Measurements from ENCODE around the gene SFT2D1.
"Not testable (repeated sequence)": the region's sequence is repeated elsewhere in the genome, so short reads cannot be mapped to it uniquely, and the experiment has no call there.

SFT2D1 gene

DNA sequence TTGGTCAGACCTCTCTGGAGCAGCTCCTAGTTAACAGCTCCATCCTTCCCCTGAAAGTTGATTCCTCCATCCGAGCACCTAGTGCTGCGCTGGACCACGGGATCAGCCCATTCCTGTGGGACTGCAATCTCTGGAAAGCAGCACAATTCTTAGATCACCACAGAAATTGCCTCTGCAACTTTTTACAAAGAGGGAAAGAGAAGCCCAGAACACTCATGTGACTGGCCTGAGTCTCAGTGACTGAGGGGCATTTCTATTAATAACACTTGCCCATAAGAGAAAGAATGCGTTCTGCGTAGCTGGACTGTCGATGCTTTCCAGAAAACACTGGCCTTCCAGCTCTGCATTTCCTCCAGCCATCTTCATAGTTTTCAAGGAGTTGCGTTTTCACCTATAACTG, 22.1 kb upstream of the SFT2D1 start:
- WGBS (ENCODE audit: insufficient coverage, insufficient read length): no CpG with 5 or more reads among the region's 7 CpGs
- Histone ChIP-seq H3K27ac (ENCODE audit: low read length) (no peak overlapping the region), H3K36me3 (ENCODE audit: control insufficient read depth, insufficient read depth, low read length) (no peaks in the 10 kb centered on the region), H3K27me3 (ENCODE audit: control insufficient read depth, insufficient read depth, low read length) (no peaks in the 10 kb centered on the region), H3K9me3 (ENCODE audit: control insufficient read depth, insufficient read depth, low read length) (no peaks in the 10 kb centered on the region), H3K4me1 (ENCODE audit: control insufficient read depth, insufficient read depth, low read length) (peaks cover 5% of the 10 kb centered on the region; the same call in 1 of the 2 replicates), H3K4me3 (ENCODE audit: low read length) (no peak overlapping the region)
- no peak for DNase-seq (ENCODE audit: low read depth, low spot score)

GRCh38 chr6:166362427-166362826, 20.1 kb upstream of the SFT2D1 start:
- H3K36me3 ChIP-seq (ENCODE audit: control insufficient read depth, insufficient read depth, low read length); H3K27me3 ChIP-seq (ENCODE audit: control insufficient read depth, insufficient read depth, low read length); H3K4me3 ChIP-seq (ENCODE audit: low read length); H3K4me1 ChIP-seq (ENCODE audit: control insufficient read depth, insufficient read depth, low read length); H3K9me3 ChIP-seq (ENCODE audit: control insufficient read depth, insufficient read depth, low read length); H3K27ac ChIP-seq (ENCODE audit: low read length); DNase-seq (ENCODE audit: low read depth, low spot score): not testable (repeated sequence)
- WGBS (ENCODE audit: insufficient coverage, insufficient read length): no CpG with 5 or more reads among the region's 4 CpGs

DNA sequence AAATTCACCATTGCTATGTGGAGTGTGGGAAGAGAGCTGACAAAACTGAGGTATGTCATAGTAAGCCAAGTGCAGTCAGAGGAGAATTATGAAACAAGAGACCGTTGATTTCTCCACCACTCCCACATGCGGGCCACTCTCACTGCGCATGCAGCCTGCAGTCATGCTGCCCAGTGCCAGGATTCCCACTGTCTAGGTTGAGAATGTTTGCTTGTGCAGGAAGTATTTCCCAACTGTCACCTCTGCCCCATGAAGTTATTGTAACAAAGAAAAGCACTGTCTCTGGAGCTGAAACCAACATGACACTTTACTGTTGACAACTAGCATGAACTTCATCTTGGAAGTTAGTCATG, 18.7 kb upstream of the SFT2D1 start:
- Histone ChIP-seq H3K27me3 (ENCODE audit: control insufficient read depth, insufficient read depth, low read length) (no peaks in the 10 kb centered on the region), H3K27ac (ENCODE audit: low read length) (no peak overlapping the region), H3K4me3 (ENCODE audit: low read length) (no peak overlapping the region), H3K4me1 (ENCODE audit: control insufficient read depth, insufficient read depth, low read length) (peaks cover 5% of the 10 kb centered on the region; the same call in 1 of the 2 replicates), H3K36me3 (ENCODE audit: control insufficient read depth, insufficient read depth, low read length) (no peaks in the 10 kb centered on the region), H3K9me3 (ENCODE audit: control insufficient read depth, insufficient read depth, low read length) (no peaks in the 10 kb centered on the region)
- WGBS (ENCODE audit: insufficient coverage, insufficient read length): no CpG with 5 or more reads among the region's 3 CpGs
- no peak for DNase-seq (ENCODE audit: low read depth, low spot score)

DNA sequence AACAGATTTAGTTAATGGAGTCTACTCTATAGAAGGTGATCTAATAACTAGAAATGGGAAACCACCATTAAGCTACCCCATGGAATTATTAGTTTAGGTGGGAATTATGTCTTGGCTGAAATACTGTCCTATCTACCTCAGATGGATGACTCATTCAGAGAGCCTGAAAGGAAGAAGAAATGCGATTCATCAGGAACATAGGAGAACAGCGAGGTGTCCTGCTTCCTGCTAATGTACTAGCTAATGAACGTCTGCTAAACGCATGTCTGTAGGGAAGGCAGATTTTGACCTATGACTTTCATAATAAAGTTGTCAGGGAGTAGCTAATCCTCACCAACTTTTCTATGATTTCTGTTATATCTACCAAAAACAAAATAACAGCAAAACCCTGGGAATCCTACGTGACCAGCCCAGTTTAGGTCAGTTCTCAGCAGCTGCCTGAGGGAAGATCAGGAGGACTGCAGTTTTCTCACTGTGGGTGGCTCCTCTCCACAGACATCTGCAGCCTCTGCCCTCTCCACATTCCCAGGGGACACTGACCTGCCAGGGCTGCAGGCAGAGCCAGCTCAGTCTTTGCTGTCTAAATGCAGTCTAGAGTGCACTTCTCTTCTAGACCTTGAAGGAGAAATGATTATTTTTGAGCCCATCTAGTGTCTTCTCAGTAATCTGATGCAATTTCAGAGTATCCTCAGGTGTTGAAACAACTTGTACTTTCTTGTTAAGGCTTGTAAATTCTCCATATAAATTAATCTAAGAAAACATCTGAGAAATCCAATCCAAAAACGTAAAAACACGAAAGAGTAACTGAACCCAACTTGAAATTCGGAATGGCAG, 18.1 kb upstream of the SFT2D1 start:
- no CpG with 5 or more reads among the region's 8 CpGs for WGBS (ENCODE audit: insufficient coverage, insufficient read length)
- Histone ChIP-seq H3K27ac (ENCODE audit: low read length) (no peak overlapping the region), H3K4me3 (ENCODE audit: low read length) (no peak overlapping the region)

GRCh38 chr6:166355552-166355951, 13.2 kb upstream of the SFT2D1 start:
- Histone ChIP-seq H3K4me3 (ENCODE audit: low read length) (no peak overlapping the region), H3K27me3 (ENCODE audit: control insufficient read depth, insufficient read depth, low read length) (no peaks in the 10 kb centered on the region), H3K9me3 (ENCODE audit: control insufficient read depth, insufficient read depth, low read length) (no peaks in the 10 kb centered on the region), H3K27ac (ENCODE audit: low read length) (no peak overlapping the region), H3K36me3 (ENCODE audit: control insufficient read depth, insufficient read depth, low read length) (no peaks in the 10 kb centered on the region), H3K4me1 (ENCODE audit: control insufficient read depth, insufficient read depth, low read length) (peaks cover 2% of the 10 kb centered on the region)
- no peak for DNase-seq (ENCODE audit: low read depth, low spot score)
- WGBS (ENCODE audit: insufficient coverage, insufficient read length): no CpG with 5 or more reads among the region's 5 CpGs

More for the DNA sequence above, 18.1 kb upstream of the SFT2D1 start:
- Histone ChIP-seq H3K36me3 (ENCODE audit: control insufficient read depth, insufficient read depth, low read length) (no peaks in the 10 kb centered on the region), H3K9me3 (ENCODE audit: control insufficient read depth, insufficient read depth, low read length) (no peaks in the 10 kb centered on the region), H3K4me1 (ENCODE audit: control insufficient read depth, insufficient read depth, low read length) (peaks cover 5% of the 10 kb centered on the region), H3K27me3 (ENCODE audit: control insufficient read depth, insufficient read depth, low read length) (no peaks in the 10 kb centered on the region)
- no peak for DNase-seq (ENCODE audit: low read depth, low spot score)

DNA sequence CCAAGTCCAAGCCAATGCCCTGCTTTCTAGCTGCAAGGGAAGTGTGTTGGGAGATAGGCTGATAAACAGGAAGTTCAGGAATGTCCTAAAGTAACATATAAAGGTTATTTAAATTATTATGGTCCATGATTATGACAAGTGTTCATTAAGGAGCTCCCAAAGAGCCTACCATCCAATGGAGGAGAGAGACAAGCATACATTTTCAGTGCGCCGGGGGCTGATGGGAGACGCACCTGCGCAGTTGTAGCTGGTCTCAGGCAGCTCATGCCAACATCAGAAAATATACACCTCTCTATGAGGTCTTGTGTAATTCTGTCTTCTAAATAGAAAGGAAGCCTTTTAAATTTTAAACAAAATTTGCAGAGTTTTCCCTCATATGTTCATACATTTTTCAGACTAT, 12.6 kb upstream of the SFT2D1 start:
- Histone ChIP-seq H3K27me3 (ENCODE audit: control insufficient read depth, insufficient read depth, low read length) (no peaks in the 10 kb centered on the region), H3K4me1 (ENCODE audit: control insufficient read depth, insufficient read depth, low read length) (peaks cover 2% of the 10 kb centered on the region), H3K27ac (ENCODE audit: low read length) (no peak overlapping the region), H3K9me3 (ENCODE audit: control insufficient read depth, insufficient read depth, low read length) (no peaks in the 10 kb centered on the region), H3K4me3 (ENCODE audit: low read length) (no peak overlapping the region), H3K36me3 (ENCODE audit: control insufficient read depth, insufficient read depth, low read length) (no peaks in the 10 kb centered on the region)
- WGBS (ENCODE audit: insufficient coverage, insufficient read length): no CpG with 5 or more reads among the region's 4 CpGs
- DNase-seq (ENCODE audit: low read depth, low spot score): no peak

DNA sequence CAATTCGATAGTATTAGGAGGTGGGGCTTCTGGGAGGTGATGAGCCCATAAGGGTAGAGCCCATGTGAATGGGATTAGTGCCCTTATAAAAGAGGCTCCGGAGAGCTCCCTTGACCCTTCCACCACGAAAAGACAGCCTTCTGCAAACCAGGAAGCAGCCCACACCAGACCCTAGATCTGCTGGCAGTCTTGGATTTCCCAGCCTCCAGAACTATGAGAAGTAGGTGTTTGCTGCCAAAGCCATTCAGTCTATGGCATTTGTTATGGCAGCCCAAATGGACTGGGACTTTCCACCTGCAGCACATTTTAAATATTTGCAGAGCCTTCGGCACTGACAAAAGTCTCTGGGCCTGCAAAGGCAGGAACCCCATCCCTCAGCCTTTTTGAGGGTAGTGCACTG, 11.8 kb upstream of the SFT2D1 start:
- Histone ChIP-seq H3K9me3 (ENCODE audit: control insufficient read depth, insufficient read depth, low read length) (no peaks in the 10 kb centered on the region), H3K4me1 (ENCODE audit: control insufficient read depth, insufficient read depth, low read length) (peaks cover 2% of the 10 kb centered on the region), H3K4me3 (ENCODE audit: low read length) (no peak overlapping the region), H3K27ac (ENCODE audit: low read length) (no peak overlapping the region), H3K36me3 (ENCODE audit: control insufficient read depth, insufficient read depth, low read length) (no peaks in the 10 kb centered on the region), H3K27me3 (ENCODE audit: control insufficient read depth, insufficient read depth, low read length) (no peaks in the 10 kb centered on the region)
- DNase-seq (ENCODE audit: low read depth, low spot score): no peak
- WGBS (ENCODE audit: insufficient coverage, insufficient read length): no CpG with 5 or more reads among the region's 4 CpGs

- Histone ChIP-seq H3K27me3 (ENCODE audit: control insufficient read depth, insufficient read depth, low read length) (no peaks in the 10 kb centered on the region), H3K4me1 (ENCODE audit: control insufficient read depth, insufficient read depth, low read length) (peaks cover 2% of the 10 kb centered on the region), H3K9me3 (ENCODE audit: control insufficient read depth, insufficient read depth, low read length) (no peaks in the 10 kb centered on the region), H3K36me3 (ENCODE audit: control insufficient read depth, insufficient read depth, low read length) (no peaks in the 10 kb centered on the region), H3K4me3 (ENCODE audit: low read length) (no peak overlapping the region), H3K27ac (ENCODE audit: low read length) (no peak overlapping the region)
- WGBS (ENCODE audit: insufficient coverage, insufficient read length): 100% methylated on average over 1 of the region's 1 CpG
- DNase-seq (ENCODE audit: low read depth, low spot score): no peak
These were observed 11.2 kb upstream of the SFT2D1 start for GRCh38 chr6:166353507-166353906.

- peaks cover 2% of the 10 kb centered on the region for H3K4me1 ChIP-seq (ENCODE audit: control insufficient read depth, insufficient read depth, low read length)
- no peaks in the 10 kb centered on the region for H3K36me3 ChIP-seq (ENCODE audit: control insufficient read depth, insufficient read depth, low read length)
- no peak for DNase-seq (ENCODE audit: low read depth, low spot score)
- no peak overlapping the region for H3K4me3 ChIP-seq (ENCODE audit: low read length)
- no peaks in the 10 kb centered on the region for H3K27me3 ChIP-seq (ENCODE audit: control insufficient read depth, insufficient read depth, low read length)
- no peak overlapping the region for H3K27ac ChIP-seq (ENCODE audit: low read length)
- no peaks in the 10 kb centered on the region for H3K9me3 ChIP-seq (ENCODE audit: control insufficient read depth, insufficient read depth, low read length)
These were observed 10.6 kb upstream of the SFT2D1 start for GRCh38 chr6:166352923-166353322.

GRCh38 chr6:166351715-166352285, 9.5 kb upstream of the SFT2D1 start:
- no peak overlapping the region for H3K4me3 ChIP-seq (ENCODE audit: low read length)
- H3K27ac ChIP-seq (ENCODE audit: low read length): no peak overlapping the region
- H3K27me3 ChIP-seq (ENCODE audit: control insufficient read depth, insufficient read depth, low read length): no peaks in the 10 kb centered on the region
- no peaks in the 10 kb centered on the region for H3K9me3 ChIP-seq (ENCODE audit: control insufficient read depth, insufficient read depth, low read length)
- peaks cover 2% of the 10 kb centered on the region for H3K4me1 ChIP-seq (ENCODE audit: control insufficient read depth, insufficient read depth, low read length)
- H3K36me3 ChIP-seq (ENCODE audit: control insufficient read depth, insufficient read depth, low read length): no peaks in the 10 kb centered on the region
- no CpG with 5 or more reads among the region's 4 CpGs for WGBS (ENCODE audit: insufficient coverage, insufficient read length)
- DNase-seq (ENCODE audit: low read depth, low spot score): no peak

Measured in iPS DF 6.9 (cell line).